HEK293 (cell line): Measurements from ENCODE around the gene RPS24.
A peak's percentile ranks its signal among the peaks of the same experiment; 100 is the strongest.

Experiments used
- CTCF ChIA-PET: fragments of 350-600 bp; formaldehyde crosslinking; extraction: SDS; loops from one replicate; lab custom pipeline; 2021; ENCODE audit warnings: antibody characterized with exemption; lab: Yijun Ruan, JAX
- POLR2A ChIA-PET: fragments of 300-600 bp; formaldehyde crosslinking; extraction: SDS; loops from one replicate; lab custom pipeline; 2020; ENCODE audit warnings: antibody characterized with exemption, inconsistent platforms; lab: Yijun Ruan, JAX
- H3K27ac ChIP-seq: fragments of 200-500 bp; sonication (Bioruptor generic); 2 replicates; pipeline ENCODE4 v1.5.1; 2014; ENCODE audit warnings: low read depth, low read length, control low read depth, inconsistent platforms; ENCODE audit errors: extremely low read depth
- H3K36me3 ChIP-seq, 2 experiments: fragments of 200-500 bp in 1 of 2; sonication (Bioruptor generic) in 1 of 2; 1 replicate in 1 of 2; 2 replicates in 1 of 2; pipeline ENCODE4 v1.5.1; 2014 to 2017; ENCODE audit warnings: inconsistent platforms in 2 of 2, low read length in 2 of 2; ENCODE audit not compliant: control insufficient read depth in 2 of 2, insufficient read depth in 1 of 2
- H3K4me1 ChIP-seq: fragments of 200-500 bp; sonication (Bioruptor generic); 2 replicates; pipeline ENCODE4 v1.5.1; 2014; ENCODE audit warnings: mild to moderate bottlenecking, low read length, inconsistent platforms; ENCODE audit not compliant: control insufficient read depth, insufficient read depth
- H3K4me3 ChIP-seq: 2 replicates; pipeline ENCODE4 v1.5.1; 2011; ENCODE audit warnings: low read depth, mild to moderate bottlenecking, control low read depth, low read length, moderate library complexity
- H3K9me3 ChIP-seq: fragments of 200-500 bp; sonication (Bioruptor generic); 2 replicates; pipeline ENCODE4 v1.5.1; 2014; ENCODE audit warnings: low read depth, low read length, inconsistent platforms; ENCODE audit not compliant: control insufficient read depth, insufficient read depth
- GLIS1 ChIP-seq: fragments of 450-650 bp; formaldehyde crosslinking; IDR thresholded peaks from 2 replicates; pipeline ENCODE4 v1.5.1; 2016; ENCODE audit warnings: missing biosample characterization, missing genetic modification characterization
- MYNN ChIP-seq: fragments of 450-650 bp; formaldehyde crosslinking; IDR thresholded peaks from 2 replicates; pipeline ENCODE4 v1.5.1; 2016; ENCODE audit warnings: missing biosample characterization, missing genetic modification characterization, borderline replicate concordance
- OSR2 ChIP-seq: fragments of 450-650 bp; formaldehyde crosslinking; IDR thresholded peaks from 2 replicates; pipeline ENCODE4 v1.5.1; 2016; ENCODE audit warnings: missing biosample characterization, missing genetic modification characterization
- SCRT1 ChIP-seq: fragments of 450-650 bp; formaldehyde crosslinking; IDR thresholded peaks from 2 replicates; pipeline ENCODE4 v1.5.1; 2016; ENCODE audit warnings: missing biosample characterization, missing genetic modification characterization, borderline replicate concordance
- ZBTB17 ChIP-seq: fragments of 450-650 bp; formaldehyde crosslinking; IDR thresholded peaks from 2 replicates; pipeline ENCODE4 v1.5.1; 2016; ENCODE audit warnings: missing biosample characterization, missing genetic modification characterization
- ZNF16 ChIP-seq: fragments of 450-650 bp; formaldehyde crosslinking; IDR thresholded peaks from 2 replicates; pipeline ENCODE4 v1.5.1; 2016; ENCODE audit warnings: low read depth, missing biosample characterization, missing genetic modification characterization
- ZNF274 ChIP-seq, 2 experiments: fragments of 200-500 bp in 1 of 2; fragments of 450-650 bp in 1 of 2; sonication (Bioruptor generic) in 1 of 2; formaldehyde crosslinking in 1 of 2; IDR thresholded peaks; 2 replicates each; pipeline versions ENCODE4 v1.5.1 to v1.6.1; 2014 to 2016; ENCODE audit warnings: borderline replicate concordance in 1 of 2, inconsistent platforms in 1 of 2, low read length in 1 of 2, missing biosample characterization in 1 of 2, missing genetic modification characterization in 1 of 2
- ZNF501 ChIP-seq: fragments of 450-650 bp; formaldehyde crosslinking; IDR thresholded peaks from 2 replicates; pipeline ENCODE4 v1.5.1; 2016; ENCODE audit warnings: missing biosample characterization, missing genetic modification characterization
- ZNF600 ChIP-seq: fragments of 450-650 bp; formaldehyde crosslinking; IDR thresholded peaks from 2 replicates; pipeline ENCODE4 v1.5.1; 2016; ENCODE audit warnings: missing biosample characterization, missing genetic modification characterization
- ZNF707 ChIP-seq: fragments of 450-650 bp; formaldehyde crosslinking; IDR thresholded peaks from 2 replicates; pipeline ENCODE4 v1.5.1; 2016; ENCODE audit warnings: missing biosample characterization, missing genetic modification characterization
- TF ChIP-seq, protein P1 (sequence below): fragments of 450-650 bp; IDR thresholded peaks from 2 replicates; pipeline ENCODE4 v1.5.1; 2018; ENCODE audit warnings: missing biosample characterization, missing genetic modification characterization
- TF ChIP-seq, protein P2 (sequence below): fragments of 450-650 bp; formaldehyde crosslinking; IDR thresholded peaks from 2 replicates; pipeline ENCODE4 v1.5.1; 2016; ENCODE audit warnings: missing biosample characterization, missing genetic modification characterization

Gene RPS24

DNA sequence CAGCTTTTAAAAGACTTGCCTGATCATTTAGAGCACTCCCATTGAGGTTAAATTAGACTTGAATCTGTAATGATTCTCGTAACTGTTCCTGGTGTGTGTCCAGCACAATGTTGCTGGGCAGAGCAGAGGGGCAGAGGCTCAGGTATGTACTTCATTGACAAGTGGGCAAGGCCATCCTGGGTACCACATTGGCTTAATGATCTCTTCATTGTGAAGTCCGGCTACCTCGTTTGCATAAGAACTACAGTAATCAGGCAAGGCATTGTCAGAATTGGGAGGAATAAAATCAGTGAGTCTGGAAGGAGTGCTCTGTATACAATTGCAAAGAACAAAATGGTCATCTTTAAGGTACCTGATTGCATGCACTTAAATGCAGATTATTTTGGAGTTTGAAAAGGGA lies 6.1 kb downstream of the RPS24 start:
- no peaks in the 10 kb centered on the region for H3K9me3 ChIP-seq
- no peak for TF ChIP-seq ZNF16 (tag by site-specific recombination)
- TF ChIP-seq, all 188 proteins: peak for 0
- H3K4me1 ChIP-seq = peaks cover 10% of the 10 kb centered on the region; the same call in 1 of the 2 replicates
- CTCF ChIA-PET = no interaction called here
- POLR2A ChIA-PET = no interaction called here
- H3K36me3 ChIP-seq = peaks cover 38 to 88% of the 10 kb centered on the region in 2 experiments
- no peak overlapping the region for H3K27ac ChIP-seq
- no peak overlapping the region for H3K4me3 ChIP-seq

DNA sequence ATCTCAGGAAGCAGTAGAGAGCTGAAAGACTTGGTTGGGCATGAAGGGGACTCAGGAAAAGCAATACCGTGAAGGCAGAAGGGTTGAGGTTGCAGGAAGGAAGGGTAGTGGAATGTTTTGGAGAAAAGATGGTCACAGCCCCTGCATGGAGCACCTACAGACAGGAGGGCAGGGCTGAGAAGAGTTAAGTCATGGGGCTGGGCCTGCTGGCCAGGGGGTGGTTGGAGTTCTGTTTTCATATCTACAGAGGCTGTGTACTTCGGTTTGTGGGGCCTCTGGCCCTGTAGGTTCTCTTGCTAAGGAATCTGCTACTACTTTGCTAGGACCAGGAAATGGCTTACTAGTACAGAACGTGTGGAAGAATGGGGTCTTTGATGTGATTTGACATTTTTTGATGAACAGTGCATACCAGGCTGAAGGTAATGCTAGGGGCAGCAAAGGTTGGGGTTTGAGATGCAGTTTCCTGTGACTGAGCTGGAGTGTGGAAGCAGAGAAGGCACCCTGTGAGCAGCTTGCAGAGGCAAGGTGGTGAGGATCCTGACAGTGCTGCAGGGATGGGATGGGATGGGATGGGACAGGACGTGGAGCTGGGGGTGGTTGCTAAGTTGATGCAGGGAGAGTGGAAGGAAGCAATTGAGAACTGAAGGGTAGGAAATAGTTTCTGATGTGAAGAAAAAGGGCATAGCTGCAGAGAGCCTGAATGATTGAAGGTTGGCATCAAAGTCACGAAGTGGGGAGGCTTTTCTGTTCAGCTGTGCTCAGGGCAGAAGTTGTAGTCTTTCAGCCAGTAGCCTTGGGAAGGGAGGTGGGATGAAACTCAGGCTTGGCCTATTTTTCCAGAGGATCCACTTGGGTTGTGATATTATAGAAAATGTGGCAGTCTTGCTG lies 7.8 kb downstream of the RPS24 start:
- no peaks in the 10 kb centered on the region for H3K4me1 ChIP-seq
- POLR2A ChIA-PET = interaction anchor here (0.6 to 2.3 kb wide), 2 partner anchors 12 to 17 kb away, joined by 3 to 5 read pairs; no protein-coding TSS in a partner anchor
- CTCF ChIA-PET = interaction anchor here (1.0 to 1.5 kb wide), 3 partner anchors 7 to 170 kb away, joined by 3 read pairs; no protein-coding TSS in a partner anchor
- TF ChIP-seq MYNN (tag by site-specific recombination) (no peak), ZNF600 (tag by site-specific recombination) (peak; percentile 93), GLIS1 (tag by site-specific recombination) (peak; percentile 63), ZNF501 (tag by site-specific recombination) (0 out of 2 replicates have a peak, but pooled peaks have one; percentile 14)
- peaks cover 27 to 71% of the 10 kb centered on the region in 2 experiments for H3K36me3 ChIP-seq
- no peaks in the 10 kb centered on the region for H3K9me3 ChIP-seq
- H3K4me3 ChIP-seq = no peak overlapping the region
- H3K27ac ChIP-seq = no peak overlapping the region

DNA sequence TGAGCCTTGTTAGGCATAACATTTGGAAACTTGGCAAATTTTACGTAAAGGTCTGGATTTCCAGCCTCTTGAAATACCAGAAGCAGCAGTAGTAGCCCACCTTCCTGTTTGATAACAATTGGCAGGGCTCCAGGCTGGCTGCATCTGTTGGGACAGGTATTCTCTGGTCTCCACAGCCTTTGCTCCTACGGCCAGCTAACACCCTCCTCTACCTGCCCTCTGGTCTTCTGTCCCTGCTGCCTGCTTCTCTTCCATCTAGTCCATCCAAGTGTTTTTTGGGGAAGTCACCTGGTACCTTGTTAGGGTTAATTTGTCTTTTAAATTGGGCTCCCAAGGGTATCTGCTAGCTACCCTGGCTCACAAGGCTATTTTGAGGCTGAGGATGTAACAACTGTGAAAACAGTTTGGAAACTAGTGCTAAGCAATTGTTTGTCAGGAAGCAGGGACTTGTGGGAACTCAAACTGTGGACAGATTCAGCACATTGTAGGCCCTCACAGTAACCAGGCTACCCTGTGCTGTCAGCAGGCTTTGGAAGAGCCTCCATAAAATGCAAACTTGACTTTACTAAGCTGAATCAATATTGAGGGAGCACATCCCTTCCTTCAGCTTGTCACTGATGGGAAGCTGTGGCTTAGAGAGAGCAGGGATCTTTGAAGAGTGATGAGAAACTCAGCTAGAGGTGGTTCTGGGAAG lies 8.5 kb downstream of the RPS24 start:
- CTCF ChIA-PET = interaction anchor here (0.6 to 1.2 kb wide), 3 partner anchors 8 to 888 kb away, joined by 3 to 4 read pairs (median 3); no protein-coding TSS in a partner anchor
- no peak for TF ChIP-seq ZNF707 (tag by site-specific recombination)
- TF ChIP-seq, protein P1, sequence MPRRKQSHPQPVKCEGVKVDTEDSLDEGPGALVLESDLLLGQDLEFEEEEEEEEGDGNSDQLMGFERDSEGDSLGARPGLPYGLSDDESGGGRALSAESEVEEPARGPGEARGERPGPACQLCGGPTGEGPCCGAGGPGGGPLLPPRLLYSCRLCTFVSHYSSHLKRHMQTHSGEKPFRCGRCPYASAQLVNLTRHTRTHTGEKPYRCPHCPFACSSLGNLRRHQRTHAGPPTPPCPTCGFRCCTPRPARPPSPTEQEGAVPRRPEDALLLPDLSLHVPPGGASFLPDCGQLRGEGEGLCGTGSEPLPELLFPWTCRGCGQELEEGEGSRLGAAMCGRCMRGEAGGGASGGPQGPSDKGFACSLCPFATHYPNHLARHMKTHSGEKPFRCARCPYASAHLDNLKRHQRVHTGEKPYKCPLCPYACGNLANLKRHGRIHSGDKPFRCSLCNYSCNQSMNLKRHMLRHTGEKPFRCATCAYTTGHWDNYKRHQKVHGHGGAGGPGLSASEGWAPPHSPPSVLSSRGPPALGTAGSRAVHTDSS (tag by site-specific recombination) = no peak
- peak; percentile 61 for TF ChIP-seq OSR2 (tag by site-specific recombination)
- TF ChIP-seq, protein P2, sequence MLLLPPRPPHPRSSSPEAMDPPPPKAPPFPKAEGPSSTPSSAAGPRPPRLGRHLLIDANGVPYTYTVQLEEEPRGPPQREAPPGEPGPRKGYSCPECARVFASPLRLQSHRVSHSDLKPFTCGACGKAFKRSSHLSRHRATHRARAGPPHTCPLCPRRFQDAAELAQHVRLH = no peak
- TF ChIP-seq, all 188 proteins: peak for 1
- POLR2A ChIA-PET = interaction anchor here (2.0 to 2.3 kb wide), 2 partner anchors 8 to 11 kb away, joined by 5 to 16 read pairs; partner anchors contain the start of gene RPS24
- Histone ChIP-seq H3K4me1 (no peaks in the 10 kb centered on the region), H3K27ac (no peak overlapping the region), H3K36me3 (peaks cover 25 to 64% of the 10 kb centered on the region in 2 experiments), H3K4me3 (no peak overlapping the region), H3K9me3 (no peaks in the 10 kb centered on the region)

DNA sequence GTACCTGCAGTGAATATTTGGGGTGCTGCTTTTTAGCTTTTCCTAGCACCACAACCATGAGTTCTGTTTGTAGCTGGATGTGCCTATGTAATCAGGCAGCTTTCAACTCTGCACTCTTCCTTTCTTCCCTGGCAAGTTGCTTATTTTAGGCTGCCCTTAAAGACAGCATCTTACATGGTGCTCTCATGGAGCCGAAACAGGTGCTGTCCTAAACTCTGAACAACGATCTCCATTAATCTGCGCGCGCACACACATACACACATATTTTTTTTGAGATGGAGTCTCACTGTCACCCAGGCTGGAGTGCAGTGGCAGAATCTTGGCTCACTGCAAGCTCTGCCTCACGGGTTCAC lies 9.1 kb downstream of the RPS24 start:
- Histone ChIP-seq H3K27ac (no peak overlapping the region), H3K4me1 (no peaks in the 10 kb centered on the region), H3K4me3 (no peak overlapping the region)
- POLR2A ChIA-PET = interaction anchor here (0.6 to 2.3 kb wide), 3 partner anchors 9 to 27 kb away, joined by 4 to 16 read pairs (median 5); partner anchors contain the start of gene RPS24
- TF ChIP-seq ZBTB17 (tag by site-specific recombination) (peak; percentile 76; the same call in 1 of the 2 replicates), ZNF274 (IDR thresholded peaks at IDR 0.05; ENCODE audit: low read length) (no peak), ZNF274 (tag by site-specific recombination; IDR thresholded peaks at IDR 0.05; ENCODE audit: borderline replicate concordance) (no peak), SCRT1 (tag by site-specific recombination) (no peak)
- TF ChIP-seq, all 188 proteins: peak for 1
- Histone ChIP-seq H3K9me3 (no peaks in the 10 kb centered on the region), H3K36me3 (peaks cover 25 to 58% of the 10 kb centered on the region in 2 experiments)
- CTCF ChIA-PET = interaction anchor here (0.6 to 1.2 kb wide), 3 partner anchors 9 to 887 kb away, joined by 3 to 4 read pairs (median 3); no protein-coding TSS in a partner anchor
